PC-9 (cell line): ENCODE results near the gene TRUB2. TPM values are rescaled to one million over a fixed set of nuclear protein-coding genes. Genes with fewer than 3 reads are reported as not detected.

ENCODE experiments used
- BruUV-seq: library from RNA; stranded (reverse); fragments of 400-500 nt; replicated peaks from 2 replicates; lab custom pipeline; 2021; lab: Mats Ljungman, UMichigan
- CTCF ChIA-PET: fragments of 300-600 bp; sonication (Branson Sonifier 250); formaldehyde crosslinking; loops from one replicate; lab custom pipeline; 2022; ENCODE audit warnings: antibody characterized with exemption; lab: Charles Lee
- POLR2A ChIA-PET: fragments of 300-600 bp; sonication (Branson Sonifier 250); formaldehyde crosslinking; loops from one replicate; lab custom pipeline; 2022; ENCODE audit warnings: antibody characterized with exemption; ENCODE audit not compliant: unreplicated experiment; lab: Charles Lee
- DNase-seq, 2 experiments: peaks; one replicate each; pipeline versions ENCODE4 v3.0.0 to v3.0.0-alpha.2; 2015 to 2022; ENCODE audit warnings: mixed read lengths in 1 of 2
- H2AFZ ChIP-seq: fragments of 200-600 bp; sonication (generic); 2 replicates; pipeline ENCODE4 v1.8.1; 2017; ENCODE audit warnings: antibody characterized with exemption
- H3F3A ChIP-seq: fragments of 200-600 bp; sonication (generic); 2 replicates; pipeline ENCODE4 v1.8.1; 2017; ENCODE audit warnings: antibody characterized with exemption, mild to moderate bottlenecking, low read depth; ENCODE audit not compliant: insufficient read depth
- H3K27ac ChIP-seq: fragments of 200-600 bp; sonication (generic); 2 replicates; pipeline ENCODE4 v1.6.1; 2016; ENCODE audit warnings: mixed run types
- H3K27me3 ChIP-seq: fragments of 200-600 bp; sonication (generic); 2 replicates; pipeline ENCODE4 v1.6.1; 2016; ENCODE audit warnings: low read depth, mixed run types; ENCODE audit not compliant: insufficient read depth
- H3K36me3 ChIP-seq: fragments of 200-600 bp; sonication (generic); 2 replicates; pipeline ENCODE4 v1.6.1; 2016; ENCODE audit warnings: low read depth, mixed run types
- H3K4me1 ChIP-seq: fragments of 200-600 bp; sonication (generic); replicated peaks from 2 replicates; pipeline ENCODE4 v1.6.1; 2016; ENCODE audit warnings: mixed run types; ENCODE audit not compliant: insufficient read depth
- H3K4me2 ChIP-seq: fragments of 200-600 bp; sonication (generic); 2 replicates; pipeline ENCODE4 v1.6.1; 2017; ENCODE audit warnings: mixed run types
- H3K4me3 ChIP-seq: fragments of 200-600 bp; sonication (generic); 2 replicates; pipeline ENCODE4 v1.6.1; 2016; ENCODE audit warnings: mixed run types
- H3K79me2 ChIP-seq: fragments of 200-600 bp; sonication (generic); 2 replicates; pipeline ENCODE4 v1.6.1; 2017; ENCODE audit warnings: low read depth, mixed run types
- H3K9me2 ChIP-seq: fragments of 200-600 bp; sonication (generic); 2 replicates; pipeline ENCODE4 v1.8.1; 2017; ENCODE audit warnings: mild to moderate bottlenecking; ENCODE audit not compliant: insufficient read depth
- H3K9me3 ChIP-seq: fragments of 200-600 bp; sonication (generic); 2 replicates; pipeline ENCODE4 v1.8.1; 2016; ENCODE audit warnings: low read depth; ENCODE audit not compliant: insufficient read depth
- H4K20me1 ChIP-seq: fragments of 200-600 bp; sonication (generic); 2 replicates; pipeline ENCODE4 v1.8.1; 2017; ENCODE audit not compliant: insufficient read depth
- CTCF ChIP-seq: fragments of 200-600 bp; sonication (generic); conservative IDR thresholded peaks from 2 replicates; pipeline ENCODE4 v1.6.1; 2017; ENCODE audit warnings: mixed run types, antibody characterized with exemption, mild to moderate bottlenecking, moderate library complexity
- EZH2 ChIP-seq: fragments of 200-600 bp; sonication (generic); IDR thresholded peaks from 2 replicates; pipeline ENCODE4 v1.8.0; 2017; ENCODE audit warnings: antibody characterized with exemption, low read depth
- intact Hi-C: fragments of 100-400 bp; cut with micrococcal nuclease; formaldehyde crosslinking; loops from one replicate; pipeline ENCODE4 v1.10.0; 2022; ENCODE audit not compliant: unreplicated experiment
- total RNA-seq: library from RNA; stranded (reverse); gene quantifications from 2 replicates; pipeline ENCODE4 v1.2.3, GENCODE V29; 2021

Gene TRUB2
- total RNA-seq, 1 experiment from 2014 or later: 62.1 TPM

GRCh38 chr9:128297221-128297773, 24.9 kb downstream of the TRUB2 start:
- Histone ChIP-seq H4K20me1 (no peaks in the 10 kb centered on the region), H3K27me3 (no peaks in the 10 kb centered on the region), H3K4me3 (no peak overlapping the region), H3K4me1 (peaks cover 56% of the 10 kb centered on the region), H3K27ac (peak overlapping the region; percentile 97), H3K9me2 (no peaks in the 10 kb centered on the region), H3F3A (peaks cover 50% of the 10 kb centered on the region), H3K36me3 (no peaks in the 10 kb centered on the region), H3K9me3 (no peaks in the 10 kb centered on the region), H3K4me2 (peak overlapping the region; percentile 74), H3K79me2 (peaks cover 6% of the 10 kb centered on the region), H2AFZ (no peak overlapping the region)
- intact Hi-C loops: loop anchor here (5.0 kb wide), 2 partner anchors 260 to 340 kb away; no protein-coding TSS in a partner anchor
- POLR2A ChIA-PET: interaction anchor here (0.5 to 0.6 kb wide), 2 partner anchors 16 to 45 kb away, joined by 5 to 7 read pairs; no protein-coding TSS in a partner anchor
- CTCF ChIA-PET: interaction anchor here (0.6 kb wide), 1 partner anchor 10 kb away, joined by 4 read pairs; no protein-coding TSS in a partner anchor
- DNase-seq: no peak
- no TSS peak for BruUV-seq
- TF ChIP-seq EZH2 (no peak), CTCF (no peak)

GRCh38 chr9:128296340-128297220, 25.7 kb downstream of the TRUB2 start:
- BruUV-seq: no TSS peak
- POLR2A ChIA-PET: interaction anchor here (0.5 kb wide), 1 partner anchor 45 kb away, joined by 7 read pairs; no protein-coding TSS in a partner anchor
- intact Hi-C loops: loop anchor here (5.0 kb wide), 2 partner anchors 261 to 341 kb away; no protein-coding TSS in a partner anchor

More at GRCh38 chr9:128296340-128297220, 25.7 kb downstream of the TRUB2 start:
- Histone ChIP-seq H3K27me3 (no peaks in the 10 kb centered on the region), H2AFZ (no peak overlapping the region), H3K4me2 (peak overlapping the region; percentile 74), H3K27ac (peak overlapping the region; percentile 97), H3F3A (peaks cover 51% of the 10 kb centered on the region), H3K36me3 (no peaks in the 10 kb centered on the region), H3K9me2 (no peaks in the 10 kb centered on the region), H3K9me3 (no peaks in the 10 kb centered on the region), H4K20me1 (no peaks in the 10 kb centered on the region), H3K4me3 (no peak overlapping the region), H3K79me2 (peaks cover 6% of the 10 kb centered on the region), H3K4me1 (peaks cover 56% of the 10 kb centered on the region)
- no peak for TF ChIP-seq CTCF
- no peak for TF ChIP-seq EZH2
- CTCF ChIA-PET: interaction anchor here (0.6 kb wide), 2 partner anchors 11 to 67 kb away, joined by 3 to 4 read pairs; no protein-coding TSS in a partner anchor
- DNase-seq: peak in 1 of 2 experiments; percentile 78
